SK-MEL-5 (cell line): ENCODE measurements around the gene GNG13. TPM values are rescaled to one million over a fixed set of nuclear protein-coding genes. Genes with fewer than 3 reads are reported as not detected.

Experiments
- DNase-seq: peaks from one replicate; pipeline ENCODE4 v3.0.0-alpha.2; 2016; ENCODE audit warnings: low read depth, low spot score
- in situ Hi-C: cut with HindIII; loops from 2 replicates; pipeline ENCODE4 v1.10.0; 2016; ENCODE audit warnings: low sequenced_read_pairs, high pct_unique_total_duplicates, low pct_unique_long_range_greater_than_20kb
- total RNA-seq: library from RNA; depleted of rRNA; stranded (reverse); fragments of >200 nt; shearing (Covaris generic); gene quantifications from 2 replicates; pipeline ENCODE4 v1.2.3, GENCODE V29; 2014

GNG13 gene
- total RNA-seq, 1 experiment from 2014 or later = not detected

GRCh38 chr16:819336-820043 lies 19.0 kb upstream of the GNG13 start:
- DNase-seq = no peak
- in situ Hi-C loops = no loop called here

DNA sequence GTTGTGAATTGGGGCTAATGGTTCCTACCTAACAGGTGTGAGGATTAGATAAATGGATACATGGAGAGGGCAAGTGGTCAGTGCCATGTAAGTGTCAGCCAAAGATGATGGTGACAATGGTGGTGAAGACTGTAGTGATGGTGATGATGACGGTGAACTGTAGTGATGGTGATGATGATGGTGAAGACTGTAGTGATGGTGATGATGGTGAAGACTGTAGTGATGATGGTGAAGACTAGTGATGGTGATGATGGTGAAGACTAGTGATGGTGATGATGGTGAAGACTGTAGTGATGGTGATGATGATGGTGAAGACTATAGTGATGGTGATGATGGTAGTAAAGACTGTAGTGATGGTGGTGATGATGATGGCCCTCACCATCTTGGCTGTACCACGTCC lies 18.1 kb upstream of the GNG13 start:
- no peak for DNase-seq
- in situ Hi-C loops = no loop called here

DNA sequence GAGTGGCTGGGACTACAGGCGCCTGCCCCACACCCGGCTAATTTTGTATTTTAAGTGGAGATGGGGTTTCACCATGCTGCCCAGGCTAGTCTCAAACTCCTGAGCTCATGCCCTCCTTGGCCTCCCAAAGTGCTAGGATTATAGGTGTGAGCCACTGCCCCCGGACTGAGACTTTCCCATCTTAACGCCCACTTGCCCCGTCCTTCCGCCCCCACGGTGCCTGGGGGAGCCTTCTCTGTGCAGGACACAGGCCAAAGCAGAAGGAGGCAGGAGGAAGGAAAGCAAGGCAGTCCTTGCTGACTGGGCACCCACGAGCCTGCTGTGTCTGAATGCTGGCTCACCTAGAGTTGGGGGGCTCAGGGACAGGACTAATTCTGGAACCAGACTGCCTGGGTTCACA lies 17.6 kb upstream of the GNG13 start:
- in situ Hi-C loops = no loop called here

DNA sequence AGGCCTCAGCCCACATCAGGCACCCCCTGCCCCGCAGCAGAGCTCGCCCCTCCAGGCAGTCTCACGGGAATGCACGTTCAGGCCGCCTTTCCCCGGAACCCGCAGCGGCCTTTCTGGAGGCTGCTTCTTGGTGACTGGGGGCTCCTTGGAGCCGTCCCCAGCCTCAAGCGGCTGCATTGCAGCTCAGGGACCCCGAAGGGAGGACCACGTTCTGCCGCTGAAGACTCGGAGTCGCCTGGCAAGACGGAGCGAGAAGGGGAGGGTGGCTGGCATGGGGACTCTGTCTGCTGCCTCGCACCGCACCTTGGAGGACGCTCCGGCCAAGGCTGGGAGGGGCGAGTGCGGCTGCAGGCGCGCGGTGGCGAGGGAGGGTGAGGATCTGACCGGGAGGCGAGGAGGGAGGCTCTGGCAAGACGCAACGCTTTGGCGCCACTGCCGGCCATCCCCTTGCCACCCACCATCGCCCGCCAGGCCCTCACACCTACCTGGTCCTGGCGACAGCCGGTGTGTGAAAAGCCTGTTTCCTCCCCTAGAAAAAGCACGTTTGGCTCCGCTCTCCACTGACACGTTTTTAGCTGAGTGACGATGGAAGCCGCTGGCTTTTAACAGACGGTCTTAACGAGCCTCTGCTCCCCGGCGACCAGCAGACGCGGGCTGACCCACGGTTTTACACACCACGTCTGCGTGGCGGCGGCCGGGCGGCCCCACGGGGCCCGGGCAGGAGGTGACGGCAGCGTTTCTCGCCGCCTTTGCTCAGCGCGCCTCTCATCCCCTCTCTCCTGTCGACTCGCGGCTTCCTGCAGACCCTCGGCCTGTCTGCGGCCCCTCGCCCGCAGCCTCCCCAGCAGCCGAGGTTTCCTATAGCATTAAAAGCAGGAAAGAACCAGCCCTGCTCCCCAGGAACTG lies 16.7 kb upstream of the GNG13 start:
- in situ Hi-C loops = no loop called here
- DNase-seq = no peak

More for the DNA sequence above, 17.6 kb upstream of the GNG13 start:
- no peak for DNase-seq

DNA sequence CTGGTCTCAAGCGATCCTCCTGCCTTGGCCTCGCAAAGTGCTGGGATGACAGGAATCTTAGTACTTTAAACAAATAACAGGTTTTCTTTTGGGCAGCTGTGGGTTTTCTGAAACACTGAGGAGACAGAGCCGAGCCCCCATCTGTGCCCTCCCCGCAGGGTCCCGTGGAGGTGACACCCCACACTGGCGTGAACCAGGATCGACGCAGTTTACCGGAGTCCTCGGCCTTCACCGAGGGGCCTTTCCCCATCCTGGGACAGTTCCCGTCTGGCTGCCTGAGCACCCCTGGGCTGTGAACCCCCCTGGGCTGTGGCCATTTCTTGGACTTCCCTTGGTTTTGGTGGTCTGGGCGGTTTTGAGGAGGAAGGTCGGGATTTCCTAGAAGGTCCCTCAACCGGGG lies 15.3 kb upstream of the GNG13 start:
- in situ Hi-C loops = no loop called here
- DNase-seq = no peak

DNA sequence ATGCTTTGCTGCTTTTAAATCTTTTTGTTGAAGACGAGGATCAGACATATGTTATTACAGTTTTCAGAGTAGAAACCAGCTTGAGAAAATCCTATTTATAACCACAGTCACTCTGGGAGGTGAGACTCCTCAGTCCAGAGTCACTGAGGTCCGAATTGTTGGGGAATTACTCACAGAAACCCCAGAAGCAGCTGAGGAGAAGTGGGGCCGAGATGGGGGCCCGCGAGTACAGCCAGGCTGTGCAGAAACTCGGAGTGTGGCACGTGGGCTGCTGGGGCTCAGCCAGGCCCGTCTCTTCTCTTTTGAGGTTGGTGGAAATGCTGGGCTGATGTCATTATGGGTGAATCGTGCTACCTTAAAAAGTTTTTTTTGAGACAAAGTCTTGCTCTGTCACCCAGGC lies 14.4 kb upstream of the GNG13 start:
- in situ Hi-C loops = no loop called here
- no peak for DNase-seq

GRCh38 chr16:813916-814412 lies 13.4 kb upstream of the GNG13 start:
- in situ Hi-C loops = no loop called here

GRCh38 chr16:813204-813915 lies 12.8 kb upstream of the GNG13 start:
- DNase-seq = peak; percentile 70
- in situ Hi-C loops = no loop called here

More at GRCh38 chr16:813916-814412, 13.4 kb upstream of the GNG13 start:
- DNase-seq = no peak

DNA sequence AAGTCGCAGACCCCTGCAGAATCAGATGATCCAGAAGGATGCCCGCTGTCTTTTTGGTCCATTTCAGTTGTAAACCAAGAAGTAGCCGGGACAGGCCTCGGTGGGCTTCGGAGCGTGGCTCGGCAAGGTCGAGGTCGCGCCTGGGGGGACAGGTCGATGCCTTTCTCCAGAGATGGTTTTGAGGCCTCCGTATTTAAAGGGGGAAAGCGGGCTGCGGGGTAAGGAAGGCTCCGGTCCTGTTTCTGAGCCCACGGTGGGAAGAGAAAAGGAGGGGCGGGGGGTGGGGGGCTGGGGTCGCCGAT lies 7.5 kb upstream of the GNG13 start:
- in situ Hi-C loops = no loop called here
- no peak for DNase-seq

DNA sequence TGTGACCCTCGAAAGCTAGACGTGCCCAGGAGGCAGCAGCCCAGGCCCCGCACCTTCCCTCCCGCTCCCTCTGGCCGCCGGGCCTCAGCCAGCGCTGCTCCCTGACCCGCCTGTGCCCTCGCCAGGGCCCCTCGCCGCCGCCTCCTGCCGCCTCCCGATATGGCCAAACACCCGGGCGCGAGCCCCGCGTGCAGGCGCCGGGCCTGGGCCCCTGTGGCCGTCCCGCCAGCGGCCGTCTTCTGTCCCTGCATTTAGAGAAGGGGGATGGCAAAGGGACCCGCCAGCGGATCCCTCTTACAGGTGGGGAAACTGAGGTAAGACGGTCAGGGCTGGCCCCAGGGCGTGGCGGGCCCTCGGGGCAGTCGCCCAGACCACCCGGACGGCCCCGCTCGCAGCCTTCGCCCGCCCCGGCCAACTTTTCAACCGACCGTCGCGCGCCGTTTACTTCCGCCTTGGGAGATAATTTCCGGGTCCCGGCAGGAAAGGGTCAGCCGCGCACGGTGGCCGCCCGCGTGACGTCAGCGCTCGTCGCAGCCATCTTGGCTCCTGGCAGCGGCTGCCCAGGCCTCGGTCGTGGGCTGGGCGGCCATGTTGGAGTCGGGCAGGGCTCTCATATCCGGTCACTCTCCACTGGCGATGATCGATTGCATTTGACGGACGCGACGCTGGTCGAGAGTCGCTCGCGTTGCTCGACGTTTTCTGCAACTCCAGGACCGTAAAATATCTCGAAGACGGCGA lies 7.0 kb upstream of the GNG13 start:
- DNase-seq = peak; percentile 91
- in situ Hi-C loops = no loop called here

- in situ Hi-C loops = no loop called here
Measured at GRCh38 chr16:805474-805873, 4.9 kb upstream of the GNG13 start.

DNA sequence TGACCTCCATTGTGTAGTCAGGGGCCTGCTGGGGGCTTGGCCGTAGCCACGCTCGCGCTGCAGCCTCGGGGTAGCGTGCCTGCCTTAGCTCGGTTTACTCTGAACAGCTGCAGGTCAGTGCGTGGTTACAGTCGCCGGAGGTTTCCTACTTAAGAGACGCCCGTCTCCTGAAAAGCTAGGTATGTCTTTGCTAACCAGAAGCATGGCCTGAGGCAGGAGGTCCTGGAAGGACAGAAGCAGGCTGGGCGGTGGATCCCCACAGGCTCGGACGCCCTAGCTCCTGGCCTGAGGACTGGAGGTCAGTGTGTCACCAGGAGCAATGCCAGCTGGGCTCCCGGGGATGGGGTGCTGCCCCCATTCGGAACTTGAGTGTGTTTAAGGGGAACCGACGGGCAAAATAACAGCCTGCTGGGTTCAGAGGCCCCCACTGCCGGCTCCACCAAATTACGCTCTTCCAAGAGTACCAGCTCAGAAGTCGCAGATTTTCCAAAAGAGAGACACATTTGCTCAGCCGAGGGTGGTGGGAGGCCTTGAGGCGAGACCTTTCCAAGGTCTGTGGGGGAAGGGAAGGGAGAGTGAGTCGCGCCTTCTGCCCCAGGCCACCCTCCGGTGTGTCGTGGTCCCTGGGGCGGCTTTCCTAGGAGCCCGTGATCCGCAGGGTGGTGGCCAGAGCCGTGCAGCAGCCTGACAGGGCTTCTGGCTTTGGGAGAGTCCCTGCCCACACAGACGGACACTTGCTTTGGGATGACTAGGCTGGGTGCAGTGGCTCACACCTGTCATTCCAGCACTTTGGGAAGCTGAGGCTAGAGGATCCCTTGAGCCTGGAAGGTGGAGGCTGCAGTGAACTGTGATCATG lies 3.9 kb upstream of the GNG13 start:
- in situ Hi-C loops = no loop called here
- DNase-seq = no peak

More at GRCh38 chr16:805474-805873, 4.9 kb upstream of the GNG13 start:
- no peak for DNase-seq

GRCh38 chr16:803754-804080 lies 3.2 kb upstream of the GNG13 start:
- no peak for DNase-seq
- in situ Hi-C loops = no loop called here

DNA sequence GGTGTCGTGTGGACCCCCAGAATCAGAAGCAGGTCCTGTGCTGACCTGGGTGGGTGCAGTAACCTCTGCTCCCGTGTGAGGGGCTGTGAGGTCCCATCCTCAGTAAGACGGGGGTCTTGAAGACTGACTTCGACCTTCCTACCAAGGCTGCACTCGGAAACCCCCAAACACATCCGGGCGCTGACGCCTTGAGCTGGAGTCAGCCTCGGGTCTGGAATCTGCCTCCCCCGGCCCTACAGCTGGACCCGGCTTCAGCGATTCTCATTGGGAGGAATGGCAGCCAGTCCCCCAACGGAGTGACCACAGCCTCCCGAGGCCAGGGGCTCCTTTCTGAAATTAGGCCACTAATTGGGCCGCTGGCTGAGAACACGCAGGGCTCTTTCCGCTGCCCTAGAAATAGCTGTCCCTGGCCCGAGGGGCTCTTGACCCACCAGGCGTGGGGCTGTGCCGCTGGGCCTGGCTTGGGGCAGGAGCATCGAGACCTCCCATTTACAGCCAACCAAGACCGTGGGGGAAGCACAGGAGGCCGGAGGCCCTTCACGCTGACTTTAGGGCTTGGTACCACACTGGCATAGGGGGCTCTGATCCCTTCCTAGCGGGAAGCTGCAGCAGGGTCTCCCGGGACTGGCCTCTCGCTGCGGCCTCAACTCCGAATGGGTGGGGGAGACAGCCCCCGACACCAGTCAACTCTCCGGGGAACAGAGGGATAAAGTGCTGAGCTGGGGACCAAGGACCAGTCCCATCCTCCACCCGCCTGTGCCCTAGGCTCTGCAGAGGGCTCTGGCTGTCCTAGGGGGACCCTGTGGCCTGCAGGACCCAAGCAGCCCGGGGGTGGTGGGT lies 2.6 kb upstream of the GNG13 start:
- in situ Hi-C loops = no loop called here
- no peak for DNase-seq

GRCh38 chr16:802461-802860 lies 1.9 kb upstream of the GNG13 start:
- in situ Hi-C loops = no loop called here
- DNase-seq = no peak
